HG02884 (cell line): ENCODE results near the gene EEF2K.
A peak's percentile ranks its signal among the peaks of the same experiment; 100 is the strongest.
"Not testable (repeated sequence)": the region's sequence is repeated elsewhere in the genome, so short reads cannot be mapped to it uniquely, and the experiment has no call there.

ENCODE experiments used
- ATAC-seq: cut with Tn5 transposase; IDR thresholded peaks from one replicate; pipeline ENCODE4 v1.9.1; 2021; ENCODE audit warnings: mild to moderate bottlenecking, moderate library complexity; ENCODE audit not compliant: unreplicated experiment

EEF2K gene

DNA sequence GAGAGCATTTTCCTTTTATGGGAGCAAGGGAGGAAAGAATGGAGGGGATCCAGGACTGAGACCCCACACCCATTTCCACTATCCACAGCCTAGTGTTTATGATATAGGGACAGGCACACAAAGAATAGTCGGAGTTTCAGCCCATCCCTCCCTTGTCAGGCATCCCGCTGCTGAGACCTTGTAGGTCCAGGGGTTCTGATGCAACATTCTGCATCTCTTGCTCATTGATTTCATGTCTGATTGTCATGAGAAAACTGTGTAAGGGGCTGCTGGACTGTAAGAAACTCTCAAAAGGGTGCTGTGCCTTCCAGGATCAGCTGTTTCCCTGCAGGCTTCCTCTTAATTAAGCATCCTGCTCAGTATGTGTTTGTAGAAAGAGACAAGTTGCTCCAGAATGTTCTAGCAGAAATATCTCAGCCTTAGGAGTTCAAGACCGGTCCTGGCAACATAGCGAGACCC, 85.8 kb downstream of the EEF2K start:
- no peak for ATAC-seq

DNA sequence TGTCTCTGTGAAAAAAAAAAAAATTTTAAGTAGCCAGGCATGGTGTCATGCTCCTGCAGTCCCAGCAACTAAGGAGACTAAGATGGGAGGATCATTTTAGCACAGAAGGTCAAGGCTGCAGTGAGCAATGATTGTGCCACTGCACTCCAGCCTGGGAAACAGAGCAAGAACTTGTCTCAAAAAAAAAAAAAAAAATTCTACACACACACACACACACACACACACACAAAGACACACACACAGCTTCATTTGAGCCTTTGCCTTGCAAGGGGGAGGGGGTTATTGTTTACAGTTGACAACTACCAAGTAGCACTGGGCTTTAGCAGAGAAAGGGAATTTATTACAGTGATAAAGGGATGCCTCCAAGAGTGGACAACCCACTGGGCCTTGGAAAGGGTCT, 86.2 kb downstream of the EEF2K start:
- no peak for ATAC-seq

DNA sequence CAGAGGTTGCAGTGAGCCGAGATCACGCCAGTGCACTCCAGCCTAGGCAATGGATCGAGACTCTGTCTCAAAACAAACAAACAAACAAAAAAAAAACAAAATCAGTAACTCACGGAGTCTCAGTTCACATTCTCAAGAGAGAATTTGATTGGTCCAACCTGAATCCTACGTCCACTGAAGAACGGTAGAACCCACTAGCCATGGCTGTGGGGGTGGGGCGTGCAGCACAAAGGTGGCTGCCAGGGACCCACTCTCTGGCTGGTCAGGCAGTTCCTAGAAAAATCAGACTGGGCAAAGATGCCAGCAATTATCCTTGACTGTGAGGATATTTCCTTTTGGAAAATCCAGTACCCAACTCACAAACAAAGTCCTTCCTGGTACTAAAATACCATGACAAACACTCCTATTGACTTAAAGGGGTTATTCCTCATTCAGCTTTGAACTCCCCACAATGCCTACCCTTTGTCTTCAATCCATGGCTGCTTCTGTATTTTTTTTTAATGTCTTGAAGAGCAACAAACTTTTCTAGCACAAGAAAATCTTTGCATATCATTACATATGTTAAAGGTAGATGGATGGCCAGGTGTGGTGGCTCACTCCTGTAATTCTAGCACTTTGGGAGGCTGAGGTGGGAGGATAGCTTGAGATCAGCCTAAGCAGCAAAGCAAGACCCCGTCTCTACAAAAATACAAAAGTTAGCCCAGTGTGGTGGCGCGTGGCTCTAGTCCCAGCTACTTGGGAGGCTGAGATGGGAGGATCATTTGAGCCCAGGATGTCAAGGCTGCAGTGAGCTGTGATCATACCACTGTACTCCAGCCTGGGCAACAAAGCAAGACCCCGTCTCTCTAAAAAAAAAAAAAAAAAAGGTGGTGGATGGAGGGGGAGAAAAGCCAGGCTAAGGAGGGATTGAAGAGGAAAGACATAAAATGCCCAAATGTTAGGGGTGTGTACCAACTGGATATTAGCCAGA, 87.3 kb downstream of the EEF2K start:
- no peak for ATAC-seq

DNA sequence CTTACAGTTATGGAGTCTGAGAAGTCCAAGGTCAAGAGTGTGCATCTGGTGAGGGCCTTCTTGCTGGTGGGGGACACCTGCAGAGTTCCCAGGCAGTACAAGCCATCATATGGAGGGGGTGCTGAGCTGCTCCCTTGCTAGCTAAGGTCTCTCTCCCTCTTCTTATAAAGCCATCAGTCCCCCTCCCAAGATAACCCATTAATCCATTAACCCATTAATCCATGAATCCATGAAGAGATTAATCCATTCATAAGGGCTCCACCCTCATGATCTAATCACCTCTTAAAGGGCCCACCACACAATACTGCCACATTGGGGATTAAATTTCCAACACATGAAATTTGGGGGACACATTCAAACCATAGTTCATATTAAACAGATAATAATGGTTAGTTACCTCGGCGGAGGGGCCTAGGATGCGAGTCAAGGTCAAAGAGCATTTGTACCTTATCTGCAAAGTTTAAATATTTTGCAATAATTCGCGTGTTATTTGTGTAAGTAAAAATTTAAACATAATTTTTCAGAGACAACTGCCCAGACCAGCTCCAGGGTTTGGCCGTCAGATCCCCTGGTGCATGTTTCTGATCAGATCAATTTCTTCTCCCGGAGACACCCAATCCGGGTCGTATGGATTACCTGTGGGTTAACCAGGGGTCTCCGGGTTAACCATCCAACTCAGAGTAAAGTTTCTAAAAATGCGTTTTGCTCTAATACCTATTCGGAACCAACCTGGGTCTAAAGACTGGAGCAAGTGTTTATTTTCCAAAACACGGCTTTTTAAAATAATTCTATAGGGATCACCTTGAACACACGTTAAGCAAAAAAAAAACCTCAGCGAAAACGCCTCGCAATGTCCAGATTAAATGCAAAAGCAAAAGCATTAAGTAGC, 90.4 kb downstream of the EEF2K start:
- no peak for ATAC-seq

DNA sequence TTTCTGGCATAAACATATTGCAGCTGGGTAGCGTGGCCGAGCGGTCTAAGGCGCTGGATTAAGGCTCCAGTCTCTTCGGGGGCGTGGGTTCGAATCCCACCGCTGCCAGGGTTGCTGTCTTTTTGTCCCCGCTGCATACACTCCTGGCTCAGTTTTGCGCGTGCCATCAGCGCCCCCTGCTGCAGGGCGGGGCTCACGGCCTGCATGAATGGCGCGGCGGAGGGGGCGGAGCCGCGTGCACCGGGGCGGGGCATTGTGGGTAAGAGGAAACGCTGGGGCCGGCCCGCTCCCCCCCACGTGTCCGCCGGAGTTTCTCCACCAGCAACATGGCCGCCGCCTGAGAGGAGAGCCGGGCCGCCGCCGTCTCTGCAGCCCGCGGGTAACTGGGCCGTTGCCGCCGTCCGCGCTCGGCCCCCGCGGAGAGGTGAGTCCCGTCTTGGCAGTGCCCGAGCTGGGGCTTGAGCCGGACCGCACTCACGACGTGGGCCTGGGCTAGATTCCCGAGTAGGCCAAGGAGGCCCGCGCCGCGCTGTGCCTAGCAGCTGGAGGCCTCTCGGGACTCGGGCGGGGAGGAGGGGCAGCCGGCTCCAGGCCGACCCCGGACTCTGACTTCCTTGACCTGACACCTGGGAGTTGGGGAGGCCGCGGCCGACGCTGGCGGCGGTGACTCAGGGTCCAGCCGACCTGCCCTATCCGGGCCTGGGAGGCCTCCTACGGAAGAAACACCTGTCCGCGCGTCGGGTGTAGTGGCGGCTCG, 91.2 kb downstream of the EEF2K start, which contains the start of gene POLR3E:
Gene POLR3E, plus strand, starts transcription at position 296 of the 757 bp plus-strand sequence. CDS start 5,560 bp downstream, outside the sequence.
- ATAC-seq = peak; percentile 84

DNA sequence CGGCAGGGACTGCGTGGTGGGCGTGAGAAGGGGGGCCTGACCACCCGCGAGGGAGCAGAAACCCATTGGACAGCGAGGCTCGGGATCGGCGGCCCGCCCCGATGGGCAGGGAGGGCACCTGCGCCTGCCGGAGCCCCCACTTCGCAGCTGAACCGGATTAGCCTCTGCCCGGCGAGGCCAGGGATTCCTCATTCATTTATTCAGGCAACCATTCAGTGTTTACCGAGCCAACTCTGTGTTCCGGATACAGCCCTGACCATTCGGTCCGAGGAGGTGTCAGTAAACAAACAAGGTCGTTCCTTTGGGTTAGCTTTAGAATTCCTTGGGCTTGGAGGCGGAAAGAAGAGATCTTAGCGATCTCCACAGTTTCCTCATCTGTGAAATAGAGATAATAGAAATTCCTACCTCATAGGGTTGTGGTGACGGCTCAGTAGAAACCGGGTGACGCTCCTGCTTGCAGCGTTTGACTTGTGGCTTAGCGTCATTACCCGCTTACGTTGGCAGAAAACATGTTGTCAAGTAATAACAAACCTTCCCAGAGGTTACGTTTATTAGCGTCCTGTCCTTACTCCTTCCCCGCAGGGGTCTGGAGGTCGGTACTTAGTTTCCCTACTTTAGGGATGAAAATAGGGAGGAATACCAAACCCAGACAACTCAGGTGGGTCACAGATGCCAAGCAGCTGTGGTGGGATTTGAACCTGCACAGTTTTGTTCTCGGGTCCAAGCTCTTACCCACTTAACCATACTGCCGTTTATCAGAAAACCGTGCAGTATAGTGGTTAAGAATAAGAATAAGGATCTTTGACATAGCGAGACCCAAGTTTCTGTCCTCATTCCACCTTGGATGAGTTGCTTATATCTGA, 92.0 kb downstream of the EEF2K start:
- ATAC-seq = peak; percentile 29

DNA sequence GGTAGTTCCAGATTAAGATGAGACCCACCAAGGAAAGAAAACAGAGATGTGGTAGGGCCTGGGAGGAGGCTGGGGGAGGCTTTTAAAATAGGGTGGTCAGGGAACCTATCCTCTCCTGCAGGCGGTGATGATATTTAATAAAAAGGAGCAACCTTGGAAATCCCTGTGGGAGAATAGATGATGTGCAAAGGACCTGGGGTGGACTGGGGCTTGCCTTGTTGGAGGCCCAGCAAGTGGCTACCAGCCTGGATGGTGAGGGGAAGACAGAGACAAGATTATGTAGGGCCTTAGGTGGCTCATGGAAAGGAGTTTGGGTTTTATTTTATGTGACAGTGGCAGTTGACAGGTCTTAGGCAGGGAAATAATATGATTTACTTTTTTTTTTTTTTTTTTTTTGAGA, 93.0 kb downstream of the EEF2K start:
- ATAC-seq = no peak

DNA sequence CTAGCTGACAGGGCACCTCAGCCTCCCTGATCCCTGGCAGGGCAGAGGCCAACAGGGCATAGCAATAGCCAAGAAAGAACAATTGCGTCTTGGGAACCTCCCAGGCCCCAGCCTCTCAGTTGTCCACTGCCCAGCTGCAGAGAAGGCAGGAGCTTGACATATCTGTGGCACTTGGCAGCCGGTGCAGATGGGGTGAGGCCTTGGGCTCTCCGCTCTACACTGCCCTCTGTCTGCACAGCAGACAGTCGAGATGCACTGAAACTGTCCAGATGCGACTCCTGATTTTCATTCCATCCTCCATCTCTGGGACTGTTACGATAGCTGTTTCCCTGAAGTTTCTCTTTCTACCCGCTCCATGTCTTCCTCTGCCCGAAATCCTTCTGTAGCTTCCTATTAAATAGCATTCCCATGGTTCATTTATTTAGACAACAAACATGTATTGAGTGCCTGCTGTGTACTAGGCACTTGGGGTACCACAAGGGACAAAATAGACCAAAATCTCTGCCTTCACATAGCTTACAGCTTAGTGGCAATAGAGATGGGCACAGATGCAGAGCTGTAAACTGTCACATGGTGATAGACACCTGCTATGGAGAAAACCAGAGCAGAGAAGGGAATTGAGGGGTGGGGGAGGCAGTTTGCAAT, 94.5 kb downstream of the EEF2K start:
- no peak for ATAC-seq

DNA sequence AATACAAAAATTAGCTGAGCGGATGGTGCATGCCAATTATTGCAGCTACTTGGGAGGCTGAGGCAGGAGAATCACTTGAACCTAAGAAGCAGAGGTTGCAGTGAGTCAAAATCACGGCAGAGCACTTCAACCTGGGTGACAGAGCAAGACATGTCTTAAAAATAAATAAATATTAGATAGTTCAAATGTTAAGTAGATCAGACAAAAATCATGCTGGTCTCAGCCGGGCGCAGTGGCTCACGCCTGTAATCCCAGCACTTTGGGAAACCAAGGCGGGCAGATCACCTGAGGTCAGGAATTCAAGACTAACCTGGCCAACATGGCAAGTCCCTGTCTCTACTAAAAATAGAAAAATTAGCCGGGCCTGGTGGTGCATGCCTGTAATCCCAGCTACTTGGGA, 95.3 kb downstream of the EEF2K start:
- ATAC-seq = not testable (repeated sequence)

DNA sequence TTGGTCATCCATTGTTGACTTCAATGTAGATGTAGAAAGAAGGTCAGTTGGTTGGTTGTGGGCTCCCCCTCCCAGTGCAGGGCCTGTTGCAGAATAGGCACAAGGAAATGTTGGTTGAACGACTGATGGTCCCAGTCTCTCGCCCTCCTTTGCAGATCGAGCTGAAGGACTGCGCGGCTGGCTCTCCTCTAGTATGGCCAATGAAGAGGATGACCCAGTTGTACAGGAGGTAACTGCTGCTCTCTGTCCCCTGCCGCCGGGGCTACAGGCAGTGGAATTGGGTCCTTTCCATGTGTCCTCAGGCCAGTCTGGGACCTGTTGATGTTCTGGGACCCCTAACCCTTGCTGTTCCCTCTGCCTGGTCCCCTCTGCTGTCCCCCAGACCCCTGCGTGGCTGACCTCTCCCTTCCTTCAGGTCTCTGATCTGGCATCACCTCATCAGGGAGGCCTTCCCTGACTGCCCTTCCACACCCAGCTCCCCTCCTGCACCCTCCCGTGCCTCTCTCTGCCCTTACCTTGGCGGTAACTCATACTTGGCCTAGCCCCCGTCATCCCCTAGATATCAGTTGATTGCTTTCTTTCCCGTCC, 96.8 kb downstream of the EEF2K start:
- ATAC-seq = no peak

DNA sequence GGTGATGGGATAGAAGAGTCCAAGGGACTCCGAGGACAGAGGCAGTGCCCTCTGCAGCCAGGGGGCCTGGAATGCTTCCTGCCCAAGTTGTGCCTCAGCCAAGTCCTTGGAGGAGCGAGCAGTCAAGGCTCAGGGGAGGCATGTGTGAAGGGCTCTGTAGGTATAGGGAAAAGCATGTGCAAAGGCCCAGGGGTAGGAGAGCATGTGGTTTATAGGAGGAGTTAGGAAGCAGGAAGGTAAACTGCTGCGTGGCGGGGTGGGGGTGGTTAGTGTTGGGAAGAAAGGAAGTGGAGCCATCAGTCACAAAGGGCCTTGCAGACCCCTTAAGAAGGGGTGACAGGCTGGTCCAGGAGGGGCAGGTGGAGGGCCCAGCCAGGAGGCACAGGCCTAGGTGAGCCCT, 98.3 kb downstream of the EEF2K start:
- no peak for ATAC-seq

DNA sequence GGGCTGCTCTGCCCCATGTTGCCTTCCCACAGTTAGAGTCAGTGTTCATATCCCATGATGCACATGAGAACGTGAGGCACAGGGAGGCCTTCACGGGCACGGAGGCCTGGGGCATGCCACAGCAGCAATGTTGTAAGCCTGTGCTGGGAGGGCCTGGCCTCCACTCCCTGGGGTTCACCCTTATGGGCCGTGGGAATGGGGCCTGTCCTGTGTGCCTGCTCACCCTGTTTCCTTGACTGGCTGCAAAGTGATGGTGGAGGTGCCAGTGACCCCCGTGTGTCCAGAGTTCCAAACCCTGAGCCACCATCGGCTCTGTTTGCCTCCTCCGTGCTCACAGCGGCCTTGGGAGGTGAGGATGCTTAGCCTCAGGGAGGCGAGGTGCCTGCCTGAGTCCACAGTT, 100.7 kb downstream of the EEF2K start:
- no peak for ATAC-seq

DNA sequence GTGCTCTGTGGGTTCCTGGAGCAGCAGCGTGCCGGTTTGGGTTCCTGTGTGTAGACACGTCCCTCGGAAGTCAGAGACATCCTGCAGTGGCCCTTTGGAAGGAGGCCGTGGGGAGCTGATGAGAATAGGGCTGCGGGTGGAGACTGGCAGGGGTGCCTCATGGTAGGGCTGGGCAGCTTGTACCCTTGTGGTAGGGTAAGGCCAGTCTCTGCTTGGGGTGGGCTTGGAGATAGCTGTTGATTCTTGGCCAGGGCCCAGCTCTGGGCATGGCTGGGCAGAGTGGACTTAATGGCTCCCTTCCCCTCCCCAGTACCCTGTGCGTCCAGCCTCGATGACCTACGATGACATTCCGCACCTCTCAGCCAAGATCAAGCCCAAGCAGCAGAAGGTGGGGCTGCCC, 101.8 kb downstream of the EEF2K start:
- no peak for ATAC-seq

DNA sequence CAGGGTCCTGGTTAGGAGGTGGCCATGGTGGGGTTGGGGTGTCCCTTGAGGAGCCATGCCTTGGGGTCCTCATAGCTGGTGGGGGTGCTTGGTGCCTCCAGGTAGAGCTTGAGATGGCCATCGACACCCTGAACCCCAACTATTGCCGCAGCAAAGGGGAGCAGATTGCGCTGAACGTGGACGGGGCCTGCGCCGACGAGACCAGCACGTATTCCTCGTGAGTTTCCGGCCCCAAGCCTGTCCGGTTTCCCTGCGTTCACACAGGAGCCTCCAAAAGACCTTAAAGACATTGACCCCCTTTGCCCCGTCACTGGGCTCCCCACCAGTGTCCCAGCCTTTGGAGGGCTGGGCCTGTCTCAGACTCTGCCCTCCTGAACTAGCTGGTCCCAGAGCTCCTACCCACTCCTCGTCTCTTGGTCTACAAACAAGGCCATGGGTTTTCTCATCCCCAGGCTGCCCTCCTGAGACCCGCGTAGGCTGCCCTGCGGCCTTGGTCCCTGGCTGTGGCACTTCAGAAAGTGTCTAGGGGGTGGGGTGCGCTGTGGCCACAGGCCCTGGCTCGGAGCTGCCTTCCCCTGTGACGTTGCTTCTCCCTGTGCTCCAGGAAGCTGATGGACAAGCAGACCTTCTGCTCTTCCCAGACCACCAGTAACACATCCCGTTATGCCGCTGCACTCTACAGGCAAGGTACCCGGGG, 102.9 kb downstream of the EEF2K start:
- no peak for ATAC-seq

DNA sequence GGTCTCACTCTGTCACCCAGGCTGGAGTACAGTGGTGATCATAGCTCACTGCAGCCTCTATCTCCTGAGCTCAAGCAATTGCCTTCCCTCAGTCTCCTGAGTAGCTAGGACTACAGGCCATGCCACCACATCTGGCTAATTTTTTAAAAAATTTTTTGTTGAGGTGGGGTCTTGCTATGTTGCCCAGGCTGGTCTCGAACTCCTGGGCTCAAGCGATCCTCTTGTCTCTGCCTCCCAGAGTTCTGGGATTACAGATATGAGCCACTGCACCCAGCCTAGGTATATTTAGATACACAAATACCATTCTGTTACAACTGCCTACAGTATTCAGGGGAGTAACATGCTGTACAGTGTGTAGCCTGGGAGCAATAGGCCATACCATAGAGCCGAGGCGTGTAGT, 105.4 kb downstream of the EEF2K start:
- no peak for ATAC-seq

DNA sequence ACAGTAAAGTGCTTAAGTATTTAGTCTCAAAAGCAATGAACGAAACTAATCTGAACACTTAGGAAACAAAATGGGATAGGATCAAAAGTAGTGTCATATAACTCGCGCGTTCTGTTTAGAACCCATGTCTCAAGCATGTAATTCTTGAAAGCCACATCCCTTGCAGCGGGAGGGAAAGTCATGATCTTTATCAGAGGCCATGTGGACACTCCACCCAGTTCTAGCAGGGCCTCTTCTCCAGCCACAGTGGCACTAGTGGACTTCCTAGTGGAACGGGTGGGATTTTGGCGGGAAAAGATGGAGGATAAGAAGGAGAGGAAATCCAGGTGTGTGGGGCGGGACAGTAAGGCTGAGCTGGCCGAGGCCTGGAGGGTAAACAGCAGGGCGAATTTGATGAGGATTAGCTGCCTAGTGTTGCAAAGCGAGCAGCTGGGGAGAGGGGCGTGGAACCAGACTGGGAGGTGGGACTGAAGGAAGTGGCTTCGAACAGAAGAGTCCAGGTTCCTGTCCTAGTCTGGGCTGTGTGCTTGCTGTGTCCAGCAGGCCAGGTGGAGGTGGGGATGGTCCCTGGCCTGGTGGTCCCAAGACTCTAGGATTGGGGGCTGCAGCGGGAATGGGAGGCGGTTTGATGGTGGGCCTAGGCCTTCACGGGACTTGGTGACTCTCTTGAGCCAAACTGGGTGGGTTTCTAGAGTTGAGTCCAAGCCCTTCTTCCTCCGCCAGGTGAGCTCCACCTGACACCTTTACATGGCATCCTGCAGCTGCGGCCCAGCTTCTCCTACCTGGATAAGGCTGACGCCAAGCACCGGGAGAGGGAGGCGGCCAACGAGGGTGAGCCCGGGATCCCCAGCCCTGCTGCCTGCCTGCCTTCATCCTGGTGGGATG, 107.1 kb downstream of the EEF2K start:
- no peak for ATAC-seq

DNA sequence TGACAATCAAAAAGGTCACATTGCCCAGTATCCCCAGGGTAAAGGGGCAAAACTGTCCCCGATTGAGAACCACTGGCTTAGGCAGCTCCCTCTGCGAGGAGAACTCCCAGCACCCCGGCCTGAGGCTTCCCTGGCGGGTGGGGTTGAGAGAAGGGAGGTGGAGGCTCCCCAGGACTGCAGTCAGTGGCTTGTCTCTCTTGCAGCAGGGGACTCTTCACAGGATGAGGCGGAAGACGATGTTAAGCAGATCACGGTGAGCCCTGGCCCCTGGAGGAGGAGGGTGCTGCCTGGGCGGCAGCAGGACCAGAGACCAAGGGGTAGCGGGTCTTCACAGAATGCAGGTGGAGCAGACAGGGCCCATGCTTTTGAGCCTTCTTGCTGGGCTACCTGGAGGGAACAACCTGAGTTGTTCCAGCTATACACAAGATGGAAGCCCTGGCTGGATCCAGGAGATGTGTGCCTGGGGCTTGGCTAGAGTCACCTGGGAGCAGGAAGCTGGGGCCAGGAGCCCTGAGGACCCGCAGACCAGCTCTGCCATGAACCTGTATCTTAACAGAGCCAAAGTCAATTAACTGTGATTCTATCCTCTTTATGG, 107.9 kb downstream of the EEF2K start:
- ATAC-seq = no peak
